NOMO-1 treated with DMSO at 0.1 percent for 48 hours (cell line): Measurements from ENCODE around the gene UPB1.

Source experiments
- DNase-seq: peaks from one replicate; lab custom pipeline; 2025; ENCODE audit not compliant: unreplicated experiment; lab: John Stamatoyannopoulos, UW

Gene UPB1

DNA sequence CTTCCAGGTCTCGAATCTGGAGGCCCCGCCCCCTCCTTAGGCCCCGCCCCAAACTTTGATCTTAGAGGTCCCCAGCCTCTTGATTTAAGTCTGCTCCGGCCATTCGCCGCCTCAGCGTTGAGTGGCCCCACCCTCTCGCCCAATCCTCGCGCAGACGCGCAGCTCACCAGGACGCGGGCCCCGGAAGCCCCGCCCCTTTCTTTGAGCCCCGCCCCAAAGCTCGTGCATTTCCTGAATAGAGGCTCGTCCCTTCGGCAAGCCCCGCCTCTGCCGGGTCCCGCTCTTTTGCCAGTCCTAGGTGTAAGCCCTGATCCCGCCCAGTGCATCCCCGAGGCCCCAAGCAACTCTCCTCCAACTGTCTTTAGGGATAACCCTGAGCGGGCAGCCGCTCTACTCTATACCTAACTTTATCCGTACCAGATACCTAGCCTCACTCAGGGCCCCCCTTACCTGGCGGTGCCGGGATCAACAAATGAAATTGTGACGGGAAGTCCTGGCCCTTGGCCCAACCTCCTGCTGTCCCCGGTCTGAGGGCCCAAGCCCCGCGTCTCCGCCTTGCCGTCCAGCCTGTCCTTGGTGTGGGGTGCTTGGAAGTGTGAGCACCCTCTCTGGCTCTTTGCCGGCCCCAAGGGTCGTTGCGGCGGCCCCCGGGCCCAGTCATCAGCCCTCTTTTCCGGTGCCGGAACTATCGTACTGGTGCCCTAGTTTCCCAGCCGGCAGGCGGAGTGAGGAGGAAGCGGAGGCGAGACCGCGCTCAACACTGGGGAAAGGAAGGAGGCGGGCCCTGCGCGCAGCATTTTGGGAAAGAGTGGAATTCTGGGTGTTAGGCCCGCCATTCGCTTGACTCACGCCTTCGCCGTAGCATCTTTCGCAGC, 60.3 kb downstream of the UPB1 start, which contains the start of gene SNRPD3:
SNRPD3 (plus strand) TSS at position 835 of the 875 bp plus-strand sequence. CDS start 1,676 bp downstream, outside the sequence.
- DNase-seq: peak; percentile 96

DNA sequence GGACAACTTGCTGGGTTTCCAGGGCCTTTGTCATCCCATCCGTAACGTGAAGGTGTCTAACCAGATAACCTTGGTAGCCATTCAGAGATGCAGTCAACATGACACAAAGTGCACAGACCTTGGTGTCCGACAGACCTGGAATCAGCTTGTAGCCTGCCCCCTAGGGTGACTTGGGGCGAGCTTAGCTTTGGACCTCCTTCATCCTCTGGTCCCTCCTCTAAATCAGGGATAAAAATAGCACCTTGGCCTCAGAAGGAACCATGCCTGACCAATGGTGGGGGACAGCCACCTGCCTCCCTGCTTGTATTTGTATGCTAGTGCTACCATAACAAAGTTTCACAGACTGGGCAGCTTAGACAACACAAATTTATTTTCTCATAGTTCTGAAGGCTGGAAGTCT, 64.3 kb downstream of the UPB1 start:
- no peak for DNase-seq

DNA sequence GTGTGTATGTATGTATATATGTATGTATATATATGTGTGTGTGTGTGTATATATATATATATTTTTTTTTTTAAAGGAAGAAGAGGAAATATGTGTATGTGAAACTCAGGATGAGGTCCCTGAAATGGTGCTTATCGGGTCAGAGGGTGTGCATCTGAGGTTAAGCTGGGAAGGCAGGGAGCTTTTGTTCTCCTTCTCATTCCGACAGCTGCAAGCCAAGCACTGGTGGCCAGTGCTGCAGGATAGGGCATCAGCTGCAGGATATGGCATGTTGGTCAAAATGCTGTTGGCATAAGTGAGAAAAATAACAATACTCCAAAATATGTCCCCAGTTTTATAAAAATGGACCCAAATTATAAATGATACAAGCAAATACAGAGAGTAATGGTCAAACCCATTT, 68.1 kb downstream of the UPB1 start:
- no peak for DNase-seq

DNA sequence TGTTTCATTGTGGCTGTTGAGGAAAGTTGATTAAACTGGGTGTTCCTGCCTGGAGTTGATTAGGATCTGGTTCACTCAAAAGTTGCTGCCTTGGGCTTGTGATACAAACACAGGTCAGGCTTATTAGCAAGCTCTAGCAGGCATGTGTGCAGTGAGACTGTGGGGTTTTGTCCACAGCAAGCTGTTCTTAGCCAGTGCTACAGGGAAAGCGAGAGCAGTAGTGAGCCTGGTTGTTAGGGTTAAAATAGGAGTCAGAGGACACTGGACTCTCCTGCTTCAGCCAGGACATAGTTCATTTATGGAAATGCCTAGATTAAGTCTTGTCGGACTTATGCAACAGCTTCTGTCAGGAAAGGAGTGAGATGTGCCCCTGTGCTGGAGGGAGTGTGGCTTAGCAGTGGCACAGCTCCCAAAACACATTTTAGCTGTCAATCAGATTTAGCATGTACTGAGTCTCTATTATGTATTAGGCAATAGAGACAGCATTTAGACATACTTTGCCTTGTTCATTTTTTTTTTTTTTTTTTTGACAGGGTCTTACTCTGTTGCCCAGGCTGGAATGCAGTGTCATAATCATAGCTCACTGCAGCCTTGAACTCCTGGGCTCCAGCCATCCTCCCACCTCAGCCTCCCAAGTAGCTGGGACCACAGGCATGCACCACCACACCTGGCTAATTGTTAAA, 69.4 kb downstream of the UPB1 start:
- no peak for DNase-seq

DNA sequence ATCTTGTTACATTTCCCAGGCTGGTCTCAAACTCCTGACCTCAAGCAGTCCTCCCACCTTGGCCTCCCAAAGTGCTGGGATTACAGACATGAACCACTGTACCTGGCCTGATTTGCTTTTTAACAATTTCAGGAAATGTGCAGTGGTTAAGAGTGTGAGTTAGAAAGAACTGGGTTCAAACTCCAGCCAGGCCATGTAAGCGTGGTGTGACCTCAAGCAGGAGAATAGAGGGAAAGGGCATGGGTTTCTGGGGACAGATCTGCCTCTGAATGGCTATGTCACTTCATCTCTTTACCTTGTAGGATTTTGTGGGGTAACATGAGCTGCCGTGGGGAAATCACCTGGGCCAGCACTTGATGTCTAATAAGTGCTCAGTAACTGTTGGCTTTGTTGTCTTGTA, 69.9 kb downstream of the UPB1 start:
- no peak for DNase-seq

DNA sequence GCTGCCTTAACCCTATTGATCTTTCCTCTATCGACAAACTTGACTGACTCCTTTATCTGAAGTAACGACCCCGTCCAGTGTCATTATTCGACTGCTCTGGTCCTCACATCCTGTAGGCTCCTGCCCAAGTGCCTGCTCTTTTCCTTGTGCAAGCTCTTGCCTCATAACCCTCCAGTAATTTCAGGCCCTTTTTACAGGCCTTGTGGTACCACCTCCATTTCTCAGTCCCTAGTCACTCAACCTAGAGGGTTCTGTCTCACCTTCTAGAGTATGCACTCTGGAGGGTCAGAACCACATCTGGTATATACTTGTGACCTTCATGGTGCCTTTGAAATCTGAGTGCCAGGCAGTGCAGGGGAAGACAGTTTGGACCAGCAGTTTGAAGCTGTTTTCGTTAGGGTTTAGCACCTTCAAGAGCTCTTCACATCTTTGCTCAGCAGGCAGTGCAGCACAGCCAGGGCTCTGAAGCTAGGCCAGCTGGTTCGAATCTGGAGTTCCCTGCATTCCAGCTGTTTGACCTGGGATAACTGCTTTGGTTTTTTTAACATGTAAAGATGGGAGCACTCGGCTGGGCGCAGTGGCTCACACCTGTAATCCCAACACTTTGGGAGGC, 71.9 kb downstream of the UPB1 start:
- no peak for DNase-seq

DNA sequence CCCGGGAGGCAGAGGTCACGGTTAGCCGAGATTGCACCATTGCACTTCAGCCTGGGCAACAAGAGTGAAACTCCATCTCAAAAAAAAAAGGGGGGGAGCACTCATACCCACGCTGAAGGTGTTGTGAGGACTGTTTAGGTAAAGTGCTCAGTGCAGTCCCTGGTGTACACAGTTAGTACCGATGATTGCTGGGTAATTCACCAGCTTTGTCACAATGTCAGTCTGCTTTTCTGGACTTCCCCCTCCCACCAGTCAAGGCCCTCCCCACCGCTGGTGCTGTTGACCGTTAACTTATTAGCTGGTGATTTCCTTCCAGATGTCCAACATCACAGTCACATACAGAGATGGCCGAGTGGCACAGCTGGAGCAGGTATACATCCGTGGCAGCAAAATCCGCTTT, 72.5 kb downstream of the UPB1 start:
- no peak for DNase-seq

DNA sequence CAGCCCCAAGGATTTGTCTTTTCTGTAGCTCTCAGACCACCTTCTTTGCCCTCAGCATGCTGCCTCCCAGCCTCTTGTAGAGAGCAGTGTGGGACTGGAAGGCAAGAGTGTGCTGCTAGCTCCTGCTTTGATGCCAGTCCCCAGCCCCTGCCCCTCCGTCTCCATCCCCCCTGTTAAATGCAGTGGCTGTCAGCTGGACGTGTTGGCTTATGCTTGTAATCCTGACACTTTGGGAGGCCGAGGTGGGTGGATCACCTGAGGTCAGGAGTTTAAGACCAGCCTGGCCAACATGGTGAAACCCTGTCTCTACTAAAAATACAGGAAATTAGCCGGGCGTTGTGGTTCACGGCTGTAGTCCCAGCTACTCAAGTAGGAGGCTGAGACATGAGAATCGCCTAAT, 76.1 kb downstream of the UPB1 start:
- DNase-seq: no peak

DNA sequence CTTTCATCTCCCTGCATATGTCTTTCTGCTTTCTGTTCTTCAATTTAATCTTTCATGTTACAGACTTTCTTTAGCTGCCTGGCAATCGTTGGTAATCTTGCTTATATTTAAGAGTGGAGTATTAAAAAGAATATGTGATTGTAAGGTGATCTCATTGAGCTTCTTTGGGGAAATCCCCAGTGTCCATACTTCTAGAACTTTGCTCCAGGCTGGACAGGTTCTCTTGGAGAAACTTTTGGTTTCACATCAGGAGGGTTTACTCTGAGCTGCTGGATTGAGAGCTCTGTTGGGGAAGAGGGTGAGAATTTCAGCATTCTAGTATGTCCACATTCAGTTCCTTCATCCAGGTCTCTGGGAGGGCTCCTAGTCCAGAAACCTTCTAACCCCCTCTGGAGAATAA, 81.6 kb downstream of the UPB1 start:
- no peak for DNase-seq
